ENCODE data around the gene CLDN10. TPM values are rescaled to one million over a fixed set of nuclear protein-coding genes. Genes with fewer than 3 reads are reported as not detected.

Gene CLDN10
- total RNA-seq, 1 experiment from 2014 or later = not detected

DNA sequence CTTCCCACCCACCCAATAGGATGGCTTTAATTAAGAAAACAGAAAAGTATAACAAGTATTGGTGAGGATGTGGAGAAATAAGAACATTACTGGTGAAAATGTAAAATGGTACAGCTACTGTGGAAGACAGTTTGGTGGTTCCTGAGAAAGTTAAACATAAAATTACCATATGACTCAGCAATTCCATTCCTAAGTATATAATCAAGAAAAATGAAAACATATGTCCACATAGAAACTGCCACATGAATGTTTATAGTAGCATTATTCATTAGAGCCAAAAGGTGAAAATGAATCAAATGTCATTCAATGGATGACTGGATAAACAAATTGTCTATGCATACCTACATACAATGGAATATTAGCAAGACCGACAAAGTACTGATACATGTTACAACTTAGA lies 75.1 kb downstream of the CLDN10 start:
- Mint-ChIP-seq H3K4me3 (ENCODE audit: unreplicated experiment) (no peak overlapping the region), H3K9me3 (ENCODE audit: unreplicated experiment) (peaks cover 10% of the 10 kb centered on the region), H3K36me3 (ENCODE audit: insufficient read depth, unreplicated experiment) (no peaks in the 10 kb centered on the region), H3K27me3 (ENCODE audit: insufficient read depth, unreplicated experiment) (no peaks in the 10 kb centered on the region), H3K4me1 (ENCODE audit: low read depth, unreplicated experiment) (no peaks in the 10 kb centered on the region), H3K27ac (ENCODE audit: unreplicated experiment) (no peak overlapping the region)
- H3K4me3 ChIP-seq (ENCODE audit: low read depth, low read length) = no peak overlapping the region
- no peaks in the 10 kb centered on the region for H3K36me3 ChIP-seq (ENCODE audit: control insufficient read depth, insufficient read depth, low read length)
- no peak for DNase-seq
- H3K4me1 ChIP-seq = no peaks in the 10 kb centered on the region
- ChIA-PET POLR2A (no interaction called here), CTCF (no interaction called here)
- intact Hi-C loops (cut with micrococcal nuclease; ENCODE audit: unreplicated experiment) = no loop called here
- H3K27me3 ChIP-seq (replicated peaks; ENCODE audit: control insufficient read depth, insufficient read depth, low read length) = no peaks in the 10 kb centered on the region
- no TSS peak for BruUV-seq (replicated peaks)
- TF ChIP-seq, protein P1, sequence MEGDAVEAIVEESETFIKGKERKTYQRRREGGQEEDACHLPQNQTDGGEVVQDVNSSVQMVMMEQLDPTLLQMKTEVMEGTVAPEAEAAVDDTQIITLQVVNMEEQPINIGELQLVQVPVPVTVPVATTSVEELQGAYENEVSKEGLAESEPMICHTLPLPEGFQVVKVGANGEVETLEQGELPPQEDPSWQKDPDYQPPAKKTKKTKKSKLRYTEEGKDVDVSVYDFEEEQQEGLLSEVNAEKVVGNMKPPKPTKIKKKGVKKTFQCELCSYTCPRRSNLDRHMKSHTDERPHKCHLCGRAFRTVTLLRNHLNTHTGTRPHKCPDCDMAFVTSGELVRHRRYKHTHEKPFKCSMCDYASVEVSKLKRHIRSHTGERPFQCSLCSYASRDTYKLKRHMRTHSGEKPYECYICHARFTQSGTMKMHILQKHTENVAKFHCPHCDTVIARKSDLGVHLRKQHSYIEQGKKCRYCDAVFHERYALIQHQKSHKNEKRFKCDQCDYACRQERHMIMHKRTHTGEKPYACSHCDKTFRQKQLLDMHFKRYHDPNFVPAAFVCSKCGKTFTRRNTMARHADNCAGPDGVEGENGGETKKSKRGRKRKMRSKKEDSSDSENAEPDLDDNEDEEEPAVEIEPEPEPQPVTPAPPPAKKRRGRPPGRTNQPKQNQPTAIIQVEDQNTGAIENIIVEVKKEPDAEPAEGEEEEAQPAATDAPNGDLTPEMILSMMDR (IDR thresholded peaks at IDR 0.05; ENCODE audit: insufficient read depth in 1 of 2, low read depth in 1 of 2, low read length in 1 of 2, severe bottlenecking in 1 of 2, unreplicated experiment in 1 of 2) = no peak
- H3K9me3 ChIP-seq = no peaks in the 10 kb centered on the region

DNA sequence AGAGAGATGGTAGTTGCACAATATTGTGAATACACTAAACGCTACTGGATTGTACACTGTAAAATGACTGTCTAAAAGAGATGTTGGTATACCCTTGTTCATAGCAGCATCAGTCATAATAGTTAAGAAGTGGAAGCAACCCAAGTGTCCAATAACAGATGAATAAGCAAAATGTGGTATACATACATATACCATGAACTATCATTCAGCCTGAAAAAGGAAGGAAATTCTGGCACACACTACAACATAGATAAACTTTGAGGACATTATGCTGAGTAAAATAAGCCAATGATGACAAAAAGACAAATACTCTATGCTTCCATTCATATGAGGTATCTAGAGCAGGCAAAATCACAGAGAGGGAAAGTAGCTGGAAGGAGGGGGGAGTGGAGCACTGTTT lies 76.0 kb downstream of the CLDN10 start:
- Mint-ChIP-seq H3K27ac (ENCODE audit: unreplicated experiment) (no peak overlapping the region), H3K36me3 (ENCODE audit: insufficient read depth, unreplicated experiment) (no peaks in the 10 kb centered on the region), H3K4me3 (ENCODE audit: unreplicated experiment) (no peak overlapping the region), H3K27me3 (ENCODE audit: insufficient read depth, unreplicated experiment) (no peaks in the 10 kb centered on the region), H3K9me3 (ENCODE audit: unreplicated experiment) (peaks cover 10% of the 10 kb centered on the region), H3K4me1 (ENCODE audit: low read depth, unreplicated experiment) (no peaks in the 10 kb centered on the region)
- TF ChIP-seq, protein P1 (IDR thresholded peaks at IDR 0.05; ENCODE audit: insufficient read depth in 1 of 2, low read depth in 1 of 2, low read length in 1 of 2, severe bottlenecking in 1 of 2, unreplicated experiment in 1 of 2) = no peak
- H3K36me3 ChIP-seq (ENCODE audit: control insufficient read depth, insufficient read depth, low read length) = no peaks in the 10 kb centered on the region
- no TSS peak for BruUV-seq (replicated peaks)
- H3K4me3 ChIP-seq (ENCODE audit: low read depth, low read length) = no peak overlapping the region
- H3K9me3 ChIP-seq = no peaks in the 10 kb centered on the region
- no peaks in the 10 kb centered on the region for H3K27me3 ChIP-seq (replicated peaks; ENCODE audit: control insufficient read depth, insufficient read depth, low read length)
- CTCF ChIA-PET = no interaction called here
- H3K4me1 ChIP-seq = no peaks in the 10 kb centered on the region
- intact Hi-C loops (cut with micrococcal nuclease; ENCODE audit: unreplicated experiment) = no loop called here
- POLR2A ChIA-PET = no interaction called here
- no peak for DNase-seq

DNA sequence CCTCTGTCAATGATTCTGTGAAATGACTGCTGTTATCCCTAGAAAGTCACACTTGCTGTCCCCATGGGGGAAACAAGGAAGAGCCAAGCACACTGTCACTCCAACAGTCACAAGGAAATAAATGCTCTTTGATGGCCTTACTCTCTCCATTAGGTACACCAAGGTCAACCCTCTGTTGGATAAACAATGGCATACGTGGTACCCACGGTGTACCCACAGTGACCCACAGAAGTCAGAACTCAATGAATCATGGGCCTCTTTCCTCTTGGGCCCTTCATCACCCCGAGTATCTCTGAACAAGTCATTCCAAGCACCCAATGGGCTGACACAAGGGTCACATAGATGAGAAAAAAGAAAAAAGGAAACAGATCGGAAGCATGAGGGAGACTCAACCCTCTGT lies 76.6 kb downstream of the CLDN10 start:
- Histone ChIP-seq H3K4me1 (no peaks in the 10 kb centered on the region), H3K4me3 (ENCODE audit: low read depth, low read length) (no peak overlapping the region), H3K27me3 (replicated peaks; ENCODE audit: control insufficient read depth, insufficient read depth, low read length) (no peaks in the 10 kb centered on the region), H3K9me3 (no peaks in the 10 kb centered on the region), H3K36me3 (ENCODE audit: control insufficient read depth, insufficient read depth, low read length) (no peaks in the 10 kb centered on the region)
- no peak overlapping the region for H3K27ac Mint-ChIP-seq (ENCODE audit: unreplicated experiment)
- ChIA-PET CTCF (no interaction called here), POLR2A (no interaction called here)
- H3K36me3 Mint-ChIP-seq (ENCODE audit: insufficient read depth, unreplicated experiment) = no peaks in the 10 kb centered on the region
- intact Hi-C loops (cut with micrococcal nuclease; ENCODE audit: unreplicated experiment) = no loop called here
- H3K4me3 Mint-ChIP-seq (ENCODE audit: unreplicated experiment) = no peak overlapping the region
- peaks cover 10% of the 10 kb centered on the region for H3K9me3 Mint-ChIP-seq (ENCODE audit: unreplicated experiment)
- H3K27me3 Mint-ChIP-seq (ENCODE audit: insufficient read depth, unreplicated experiment) = no peaks in the 10 kb centered on the region
- no peaks in the 10 kb centered on the region for H3K4me1 Mint-ChIP-seq (ENCODE audit: low read depth, unreplicated experiment)
- no peak for DNase-seq
- TF ChIP-seq, protein P1 (IDR thresholded peaks at IDR 0.05; ENCODE audit: insufficient read depth in 1 of 2, low read depth in 1 of 2, low read length in 1 of 2, severe bottlenecking in 1 of 2, unreplicated experiment in 1 of 2) = no peak
- BruUV-seq (replicated peaks) = no TSS peak

Other genes with a start within 250 kb of the CLDN10 start
- gene DZIP1, start 92.0 kb downstream of the CLDN10 start, total RNA-seq (2022) = 6.5 and 8.1 TPM in 2 replicates
- gene DNAJC3, start 124.4 kb downstream of the CLDN10 start, total RNA-seq (2022) = 36.8 and 38.0 TPM in 2 replicates